Measurements from ENCODE around the gene GAS2L2. TPM values are rescaled to one million over a fixed set of nuclear protein-coding genes. Genes with fewer than 3 reads are reported as not detected.

The GAS2L2 gene
- total RNA-seq, 2 donors from 2014 or later, result not detected

GRCh38 chr17:35701491-35701890, 51.5 kb downstream of the GAS2L2 start:
- no peak overlapping the region for H3K27ac ChIP-seq
- 80 to 88% methylated on average over 5 of the region's 5 CpGs for WGBS, 2 donors
- DNase-seq (no peak), ATAC-seq (no peak)
- H3K36me3 ChIP-seq (replicated peaks in 1 of 2; ENCODE audit: insufficient read depth in 1 of 2, low read depth in 2 of 2), result no peaks in the 10 kb centered on the region
- H3K4me3 ChIP-seq, result no peak overlapping the region
- no peaks in the 10 kb centered on the region for H3K27me3 ChIP-seq
- TF ChIP-seq, protein P1, sequence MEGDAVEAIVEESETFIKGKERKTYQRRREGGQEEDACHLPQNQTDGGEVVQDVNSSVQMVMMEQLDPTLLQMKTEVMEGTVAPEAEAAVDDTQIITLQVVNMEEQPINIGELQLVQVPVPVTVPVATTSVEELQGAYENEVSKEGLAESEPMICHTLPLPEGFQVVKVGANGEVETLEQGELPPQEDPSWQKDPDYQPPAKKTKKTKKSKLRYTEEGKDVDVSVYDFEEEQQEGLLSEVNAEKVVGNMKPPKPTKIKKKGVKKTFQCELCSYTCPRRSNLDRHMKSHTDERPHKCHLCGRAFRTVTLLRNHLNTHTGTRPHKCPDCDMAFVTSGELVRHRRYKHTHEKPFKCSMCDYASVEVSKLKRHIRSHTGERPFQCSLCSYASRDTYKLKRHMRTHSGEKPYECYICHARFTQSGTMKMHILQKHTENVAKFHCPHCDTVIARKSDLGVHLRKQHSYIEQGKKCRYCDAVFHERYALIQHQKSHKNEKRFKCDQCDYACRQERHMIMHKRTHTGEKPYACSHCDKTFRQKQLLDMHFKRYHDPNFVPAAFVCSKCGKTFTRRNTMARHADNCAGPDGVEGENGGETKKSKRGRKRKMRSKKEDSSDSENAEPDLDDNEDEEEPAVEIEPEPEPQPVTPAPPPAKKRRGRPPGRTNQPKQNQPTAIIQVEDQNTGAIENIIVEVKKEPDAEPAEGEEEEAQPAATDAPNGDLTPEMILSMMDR (IDR thresholded peaks at IDR 0.05), result no peak
- no peak for TF ChIP-seq POLR2A (IDR thresholded peaks at IDR 0.05)
- intact Hi-C loops (cut with DNase I), result no loop called here
- H3K4me1 ChIP-seq, result peaks cover 7% of the 10 kb centered on the region
- H3K9me3 ChIP-seq, result no peaks in the 10 kb centered on the region

GRCh38 chr17:35700150-35700549, 52.9 kb downstream of the GAS2L2 start:
- no peaks in the 10 kb centered on the region for H3K9me3 ChIP-seq
- ATAC-seq, result no peak
- 89 to 91% methylated on average over 6 of the region's 6 CpGs for WGBS, 2 donors
- H3K4me3 ChIP-seq, result no peak overlapping the region
- no peak overlapping the region for H3K27ac ChIP-seq
- no peaks in the 10 kb centered on the region for H3K4me1 ChIP-seq
- DNase-seq, result no peak
- intact Hi-C loops (cut with DNase I), result no loop called here
- H3K27me3 ChIP-seq, result no peaks in the 10 kb centered on the region
- no peaks in the 10 kb centered on the region for H3K36me3 ChIP-seq (replicated peaks in 1 of 2; ENCODE audit: insufficient read depth in 1 of 2, low read depth in 2 of 2)
- TF ChIP-seq, protein P1 (IDR thresholded peaks at IDR 0.05), result no peak
- TF ChIP-seq POLR2A (IDR thresholded peaks at IDR 0.05), result no peak

DNA sequence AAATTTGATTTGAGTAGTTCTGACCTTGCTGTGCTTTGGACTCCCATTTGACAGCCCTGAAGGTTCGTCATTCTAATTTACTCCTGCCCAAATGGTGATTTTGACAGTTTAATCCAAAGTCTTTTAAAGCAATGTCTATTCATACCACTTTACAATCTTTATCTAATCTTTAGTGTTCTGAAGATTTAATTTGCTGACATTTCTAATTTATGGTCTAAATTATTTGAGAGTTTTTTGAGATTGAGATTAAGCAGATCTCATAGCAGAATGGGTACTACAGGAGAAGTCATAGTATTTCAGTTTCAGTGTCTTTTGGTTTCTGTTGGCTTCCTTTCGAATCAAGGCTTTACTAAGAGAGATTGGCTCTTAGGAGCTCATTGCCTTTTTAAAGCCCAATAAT, 54.2 kb downstream of the GAS2L2 start:
- no peaks in the 10 kb centered on the region for H3K9me3 ChIP-seq
- ATAC-seq (no peak), DNase-seq (no peak)
- H3K4me1 ChIP-seq, result no peaks in the 10 kb centered on the region
- H3K27me3 ChIP-seq, result no peaks in the 10 kb centered on the region
- no peak for TF ChIP-seq POLR2A (IDR thresholded peaks at IDR 0.05)
- intact Hi-C loops (cut with DNase I), result no loop called here
- H3K36me3 ChIP-seq (replicated peaks in 1 of 2; ENCODE audit: insufficient read depth in 1 of 2, low read depth in 2 of 2), result peaks cover 0 to 3% of the 10 kb centered on the region in 2 donors
- H3K4me3 ChIP-seq, result no peak overlapping the region
- 89% methylated on average over 2 of the region's 2 CpGs for WGBS, 2 donors
- no peak overlapping the region for H3K27ac ChIP-seq

GRCh38 chr17:35695613-35696012, 57.4 kb downstream of the GAS2L2 start:
- DNase-seq (no peak), ATAC-seq (no peak)
- Histone ChIP-seq H3K4me3 (no peak overlapping the region), H3K4me1 (no peaks in the 10 kb centered on the region), H3K36me3 (replicated peaks in 1 of 2; ENCODE audit: insufficient read depth in 1 of 2, low read depth in 2 of 2) (peaks cover 0 to 3% of the 10 kb centered on the region in 2 donors), H3K27me3 (no peaks in the 10 kb centered on the region), H3K9me3 (no peaks in the 10 kb centered on the region), H3K27ac (no peak overlapping the region)
- no peak for TF ChIP-seq POLR2A (IDR thresholded peaks at IDR 0.05)
- TF ChIP-seq, protein P1 (IDR thresholded peaks at IDR 0.05), result no peak
- intact Hi-C loops (cut with DNase I), result no loop called here
- WGBS, 2 donors, result 53 to 61% methylated on average over 2 of the region's 2 CpGs

- intact Hi-C loops (cut with DNase I), result no loop called here
- no peak for TF ChIP-seq POLR2A (IDR thresholded peaks at IDR 0.05)
- TF ChIP-seq, protein P1 (IDR thresholded peaks at IDR 0.05), result no peak
- Histone ChIP-seq H3K27ac (no peak overlapping the region), H3K9me3 (no peaks in the 10 kb centered on the region), H3K4me3 (no peak overlapping the region), H3K27me3 (no peaks in the 10 kb centered on the region), H3K4me1 (no peaks in the 10 kb centered on the region), H3K36me3 (replicated peaks in 1 of 2; ENCODE audit: insufficient read depth in 1 of 2, low read depth in 2 of 2) (peaks cover 0 to 3% of the 10 kb centered on the region in 2 donors)
- no peak for DNase-seq
- whole genome bisulfite sequencing, 2 donors, result 84 to 89% methylated on average over 2 of the region's 2 CpGs
- ATAC-seq, result no peak
Measured at GRCh38 chr17:35694906-35695305, 58.1 kb downstream of the GAS2L2 start.

Other genes with a start within 250 kb of the GAS2L2 start
- 1 to 10 TPM in 1 of 2 donors, under 1 TPM in 1; 0.78 to 1.6 TPM for gene SLFN12L, start 215.6 kb downstream of the GAS2L2 start, total RNA-seq
- not detected for gene SLFN14, start 192.4 kb downstream of the GAS2L2 start, total RNA-seq
- 1 to 10 TPM; 3.0 to 3.4 TPM for gene PEX12, start 174.7 kb downstream of the GAS2L2 start, total RNA-seq
- 10 to 100 TPM; 29.3 to 43.6 TPM for gene AP2B1, start 165.9 kb downstream of the GAS2L2 start, total RNA-seq
- gene RASL10B, start 21.6 kb downstream of the GAS2L2 start, total RNA-seq, result 10 to 100 TPM in 1 of 2 donors, 1 to 10 TPM in 1; 8.8 to 17.8 TPM
- gene C17orf50, start 7.6 kb upstream of the GAS2L2 start, total RNA-seq, result not detected
- gene MMP28, start 42.4 kb upstream of the GAS2L2 start, total RNA-seq, result 10 to 100 TPM in 1 of 2 donors, 1 to 10 TPM in 1; 8.3 to 15.2 TPM
- gene TAF15, start 56.2 kb upstream of the GAS2L2 start, total RNA-seq, result 10 to 100 TPM; 47.7 to 51.1 TPM
- gene HEATR9, start 115.7 kb upstream of the GAS2L2 start, total RNA-seq, result not detected
- 1 to 10 TPM in 1 of 2 donors, under 1 TPM in 1; 0.66 to 4.9 TPM for gene CCL5, start 127.1 kb upstream of the GAS2L2 start, total RNA-seq
- not detected for gene RDM1, start 177.5 kb upstream of the GAS2L2 start, total RNA-seq
- gene LYZL6, start 190.5 kb upstream of the GAS2L2 start, total RNA-seq, result not detected
- gene CCL16, start 228.3 kb upstream of the GAS2L2 start, total RNA-seq, result under 1 TPM in 1 of 2 donors, not detected in 1; 0.78 TPM
- gene CCL14, start 233.5 kb upstream of the GAS2L2 start, total RNA-seq, result 1 to 10 TPM; 6.0 to 9.9 TPM
- gene CCL15, start 248.3 kb upstream of the GAS2L2 start, total RNA-seq, result 1 to 10 TPM in 1 of 2 donors, not detected in 1; 1.0 TPM